LNCaP clone FGC (cell line): ENCODE results near the gene RNF150.

Experiments
- DNase-seq: peaks from one replicate; pipeline ENCODE4 v3.0.0-alpha.2; 2011; ENCODE audit warnings: low read depth
- H3K4me3 ChIP-seq: 2 replicates; pipeline ENCODE4 v1.5.1; 2011; ENCODE audit warnings: mild to moderate bottlenecking, low read depth, low read length, control low read depth
- TF ChIP-seq, protein P1 (sequence below): IDR thresholded peaks from 2 replicates; pipeline ENCODE4 v1.5.1; 2012; ENCODE audit warnings: mild to moderate bottlenecking; ENCODE audit not compliant: control insufficient read depth, insufficient read depth; ENCODE audit errors: extremely low read depth

Gene RNF150

DNA sequence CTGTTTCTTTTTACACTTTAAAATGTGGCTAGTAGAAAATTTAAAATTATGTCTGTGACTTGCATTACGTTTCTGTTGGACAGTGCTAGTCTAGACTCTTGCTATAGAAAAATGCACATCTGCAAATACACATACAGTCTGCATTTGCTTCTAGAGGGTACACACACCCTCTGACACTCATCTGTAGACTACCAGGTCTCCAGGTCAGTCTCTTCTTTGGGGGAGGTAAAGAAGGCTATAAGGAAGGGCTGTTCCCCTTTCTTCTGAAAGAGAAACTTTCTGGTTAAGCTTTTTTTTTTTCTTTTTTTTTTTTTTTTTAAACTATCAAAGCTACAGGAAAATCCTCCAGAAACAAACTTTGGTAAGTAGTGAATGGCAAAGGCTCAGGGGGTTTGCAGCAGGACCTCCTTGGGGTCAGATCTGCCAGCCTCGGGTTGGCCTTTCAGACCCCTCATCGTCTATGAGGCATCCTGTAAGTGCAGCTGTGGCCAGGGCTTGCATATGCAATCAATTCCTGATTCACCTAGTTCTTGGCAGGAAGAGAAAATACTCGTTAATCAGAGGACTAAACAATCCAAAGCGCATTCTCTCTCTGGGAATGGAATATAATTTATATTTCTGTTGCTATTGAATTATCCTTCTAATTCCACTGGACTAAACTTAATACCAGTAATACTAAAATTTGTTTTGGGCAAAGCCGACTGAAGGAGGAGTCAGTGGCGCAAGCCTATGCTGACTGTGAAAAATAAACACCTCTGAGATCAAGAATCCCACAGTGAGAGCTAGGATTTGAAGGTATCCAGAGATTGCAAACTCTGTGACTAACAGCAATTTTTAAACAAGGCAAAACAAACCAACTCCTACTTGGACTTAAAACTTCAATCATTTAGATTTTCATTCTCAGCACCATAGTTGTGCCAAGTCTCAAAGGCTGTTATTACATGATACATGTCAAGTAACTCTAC lies 267.7 kb downstream of the RNF150 start:
- TF ChIP-seq, protein P1, sequence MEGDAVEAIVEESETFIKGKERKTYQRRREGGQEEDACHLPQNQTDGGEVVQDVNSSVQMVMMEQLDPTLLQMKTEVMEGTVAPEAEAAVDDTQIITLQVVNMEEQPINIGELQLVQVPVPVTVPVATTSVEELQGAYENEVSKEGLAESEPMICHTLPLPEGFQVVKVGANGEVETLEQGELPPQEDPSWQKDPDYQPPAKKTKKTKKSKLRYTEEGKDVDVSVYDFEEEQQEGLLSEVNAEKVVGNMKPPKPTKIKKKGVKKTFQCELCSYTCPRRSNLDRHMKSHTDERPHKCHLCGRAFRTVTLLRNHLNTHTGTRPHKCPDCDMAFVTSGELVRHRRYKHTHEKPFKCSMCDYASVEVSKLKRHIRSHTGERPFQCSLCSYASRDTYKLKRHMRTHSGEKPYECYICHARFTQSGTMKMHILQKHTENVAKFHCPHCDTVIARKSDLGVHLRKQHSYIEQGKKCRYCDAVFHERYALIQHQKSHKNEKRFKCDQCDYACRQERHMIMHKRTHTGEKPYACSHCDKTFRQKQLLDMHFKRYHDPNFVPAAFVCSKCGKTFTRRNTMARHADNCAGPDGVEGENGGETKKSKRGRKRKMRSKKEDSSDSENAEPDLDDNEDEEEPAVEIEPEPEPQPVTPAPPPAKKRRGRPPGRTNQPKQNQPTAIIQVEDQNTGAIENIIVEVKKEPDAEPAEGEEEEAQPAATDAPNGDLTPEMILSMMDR = no peak
- no peak overlapping the region for H3K4me3 ChIP-seq
- no peak for DNase-seq

DNA sequence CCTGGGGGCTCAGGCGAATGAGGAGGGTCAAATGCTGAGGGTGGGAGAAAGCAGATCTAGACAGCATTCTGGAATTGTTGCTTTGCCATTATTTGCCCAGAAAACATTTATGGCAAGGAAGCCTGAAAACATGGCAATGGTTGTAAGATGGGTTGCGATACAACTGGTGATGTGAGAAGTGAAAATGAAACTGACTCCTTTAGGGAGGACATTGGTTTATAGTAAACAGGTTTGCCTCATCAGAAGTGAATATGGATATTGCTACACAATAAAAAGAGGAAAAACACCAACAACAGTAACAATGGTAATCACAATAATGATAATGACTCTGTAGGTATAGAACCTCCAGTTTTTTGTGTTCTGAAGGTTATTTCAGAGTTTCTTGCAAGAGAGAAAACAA lies 270.1 kb downstream of the RNF150 start:
- TF ChIP-seq, protein P1 = no peak
- DNase-seq = no peak
- H3K4me3 ChIP-seq = no peak overlapping the region

DNA sequence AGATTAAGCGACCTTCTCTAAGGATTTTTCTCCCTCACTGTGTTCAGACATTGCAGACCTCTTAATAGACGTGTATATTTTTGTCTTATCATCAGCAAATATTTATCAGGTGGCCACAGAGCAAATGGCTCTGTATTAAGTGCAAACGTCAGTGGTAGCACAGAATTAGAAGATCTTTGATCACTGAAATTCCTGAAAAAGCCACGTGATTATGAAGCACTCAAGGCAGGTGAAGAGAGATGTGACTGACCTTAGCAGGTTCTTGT lies 271.2 kb downstream of the RNF150 start:
- TF ChIP-seq, protein P1 = no peak
- H3K4me3 ChIP-seq = no peak overlapping the region
- no peak for DNase-seq

DNA sequence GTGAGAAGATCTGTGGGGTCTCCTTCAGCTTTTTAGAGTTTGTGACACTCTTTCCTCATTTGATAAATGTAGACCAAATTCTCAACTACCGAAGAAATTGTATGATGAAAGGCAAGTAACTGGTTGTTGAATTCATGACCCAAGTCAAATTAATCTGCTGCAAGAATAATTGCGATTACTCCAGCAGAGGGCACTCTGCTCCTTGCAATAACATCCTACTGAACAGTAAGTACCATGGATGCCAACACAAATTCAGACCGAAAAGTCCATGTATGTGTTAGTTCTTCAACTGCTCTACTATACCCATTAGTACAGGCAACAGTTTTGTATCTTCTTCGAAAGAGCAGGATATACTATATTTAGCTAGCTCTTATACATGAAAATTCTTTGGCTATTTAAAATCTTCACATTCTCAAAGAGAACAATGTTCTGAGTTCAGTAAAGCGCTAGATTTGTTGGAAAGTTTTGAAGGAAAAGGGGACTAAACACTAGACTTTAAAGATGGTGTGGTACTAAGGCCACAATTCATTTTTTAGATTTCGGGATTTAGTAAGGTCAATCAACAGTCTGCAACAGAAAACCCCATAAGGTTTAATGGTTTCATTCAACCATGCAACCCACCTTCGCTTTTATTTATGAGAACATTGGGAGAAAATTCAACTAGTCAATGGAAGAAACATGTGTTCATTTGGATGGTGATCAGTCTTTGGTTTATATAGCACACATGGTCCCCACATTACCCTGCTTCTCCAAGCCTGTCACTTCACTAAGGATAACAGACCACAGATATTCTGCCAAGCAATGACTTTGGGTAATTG lies 271.7 kb downstream of the RNF150 start:
- no peak overlapping the region for H3K4me3 ChIP-seq
- TF ChIP-seq, protein P1 = peak; percentile 74
- peak; percentile 80 for DNase-seq

DNA sequence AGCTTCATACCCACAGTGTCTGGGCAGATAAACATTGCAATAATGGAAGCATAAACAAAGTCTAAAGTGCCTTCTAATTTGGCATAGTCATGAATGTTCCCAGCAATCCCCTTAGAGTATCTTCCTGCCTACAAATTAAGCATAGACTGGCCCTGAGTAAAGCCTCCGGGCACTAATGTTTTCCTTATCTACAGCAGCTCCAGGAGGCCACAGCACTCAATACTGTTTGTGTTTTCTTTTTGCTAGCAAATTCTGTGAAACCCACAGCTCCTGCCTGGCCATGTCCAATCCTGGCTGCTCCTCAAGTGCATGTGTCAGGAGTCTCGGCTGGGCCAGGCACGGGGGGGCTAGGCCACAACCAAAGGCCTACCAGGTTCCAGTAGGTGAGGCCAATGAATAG lies 274.4 kb downstream of the RNF150 start:
- H3K4me3 ChIP-seq = no peak overlapping the region
- DNase-seq = no peak
- TF ChIP-seq, protein P1 = no peak

DNA sequence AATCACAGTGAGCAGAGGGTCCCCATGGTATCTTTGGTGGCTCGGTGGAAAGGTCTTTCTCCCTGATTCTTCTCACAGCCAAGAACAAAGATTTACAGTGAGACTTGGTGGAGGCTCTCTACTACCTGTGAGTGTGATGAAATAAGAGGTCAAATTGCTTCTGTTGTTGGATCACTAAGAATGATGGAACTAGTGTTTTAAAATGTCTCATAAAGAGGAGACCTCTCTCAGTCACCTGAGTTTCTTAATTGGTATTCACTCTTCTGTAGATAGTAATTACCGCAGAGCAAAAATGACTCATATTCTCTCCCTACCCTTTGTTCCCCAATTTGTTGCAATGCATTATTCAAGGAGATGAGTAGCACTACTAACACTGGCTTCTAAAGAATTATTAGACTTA lies 276.2 kb downstream of the RNF150 start:
- TF ChIP-seq, protein P1 = no peak
- no peak overlapping the region for H3K4me3 ChIP-seq
- DNase-seq = no peak
